ENCODE data around the gene PEX11A.

Gene PEX11A

GRCh38 chr15:89642106-89642505 is 48.4 kb downstream of the PEX11A start:
- CTCF ChIA-PET = no interaction called here
- no peak overlapping the region for H3K27ac Mint-ChIP-seq
- no peaks in the 10 kb centered on the region for H3K4me1 Mint-ChIP-seq
- no peaks in the 10 kb centered on the region for H3K9me3 Mint-ChIP-seq
- no peaks in the 10 kb centered on the region for H3K36me3 Mint-ChIP-seq
- no peak for DNase-seq
- no peak overlapping the region for H3K4me3 Mint-ChIP-seq
- H3K27me3 Mint-ChIP-seq = no peaks in the 10 kb centered on the region

GRCh38 chr15:89641053-89641452 is 49.5 kb downstream of the PEX11A start:
- Mint-ChIP-seq H3K36me3 (no peaks in the 10 kb centered on the region), H3K27ac (no peak overlapping the region), H3K4me1 (no peaks in the 10 kb centered on the region), H3K9me3 (no peaks in the 10 kb centered on the region), H3K4me3 (no peak overlapping the region), H3K27me3 (no peaks in the 10 kb centered on the region)
- no peak for DNase-seq
- CTCF ChIA-PET = no interaction called here

- Mint-ChIP-seq H3K36me3 (no peaks in the 10 kb centered on the region), H3K4me1 (no peaks in the 10 kb centered on the region), H3K9me3 (peaks cover 5% of the 10 kb centered on the region), H3K27me3 (no peaks in the 10 kb centered on the region), H3K4me3 (no peak overlapping the region), H3K27ac (no peak overlapping the region)
- no peak for DNase-seq
- CTCF ChIA-PET = no interaction called here
These were observed 50.3 kb downstream of the PEX11A start for GRCh38 chr15:89640245-89640644.

GRCh38 chr15:89633585-89633984 is 57.0 kb downstream of the PEX11A start:
- CTCF ChIA-PET = no interaction called here
- Mint-ChIP-seq H3K27me3 (no peaks in the 10 kb centered on the region), H3K4me1 (no peaks in the 10 kb centered on the region), H3K9me3 (peaks cover 12% of the 10 kb centered on the region), H3K27ac (no peak overlapping the region), H3K4me3 (no peak overlapping the region), H3K36me3 (peaks cover 21% of the 10 kb centered on the region)
- no peak for DNase-seq

GRCh38 chr15:89632563-89633430 is 57.8 kb downstream of the PEX11A start:
- Mint-ChIP-seq H3K36me3 (peaks cover 24% of the 10 kb centered on the region), H3K4me1 (no peaks in the 10 kb centered on the region), H3K27me3 (no peaks in the 10 kb centered on the region), H3K9me3 (peaks cover 12% of the 10 kb centered on the region), H3K27ac (no peak overlapping the region), H3K4me3 (no peak overlapping the region)
- CTCF ChIA-PET = no interaction called here
- DNase-seq = no peak

- CTCF ChIA-PET = no interaction called here
- Mint-ChIP-seq H3K4me1 (no peaks in the 10 kb centered on the region), H3K27ac (no peak overlapping the region), H3K36me3 (peaks cover 28% of the 10 kb centered on the region), H3K9me3 (peaks cover 12% of the 10 kb centered on the region), H3K27me3 (no peaks in the 10 kb centered on the region), H3K4me3 (no peak overlapping the region)
- no peak for DNase-seq
These were observed 58.7 kb downstream of the PEX11A start for GRCh38 chr15:89631902-89632264.
